IMR-90 (cell line): ENCODE data around the gene DNAH17. TPM values are rescaled to one million over a fixed set of nuclear protein-coding genes. Genes with fewer than 3 reads are reported as not detected.

Experiments used
- ATAC-seq: fragments of 200-7000 bp; cut with Tn5 transposase; 2 replicates; pipeline ENCODE4 v1.9.1; 2020; ENCODE audit warnings: low read depth, mild to moderate bottlenecking, moderate library complexity
- BruUV-seq: library from RNA; stranded (reverse); fragments of 400-500 nt; replicated peaks from 2 replicates; lab custom pipeline; 2021; lab: Mats Ljungman, UMichigan
- CTCF ChIA-PET: fragments of 300-600 bp; formaldehyde crosslinking; extraction: SDS; loops from one replicate; lab custom pipeline; 2021; ENCODE audit warnings: antibody characterized with exemption; lab: Yijun Ruan, JAX
- POLR2A ChIA-PET: fragments of 300-600 bp; sonication (Branson Sonifier 250); formaldehyde crosslinking; loops from one replicate; lab custom pipeline; 2022; ENCODE audit warnings: antibody characterized with exemption; ENCODE audit not compliant: unreplicated experiment; lab: Charles Lee
- DNase-seq: peaks from one replicate; pipeline ENCODE4 v3.0.0; 2013
- H2AFZ ChIP-seq: replicated peaks from 2 replicates; pipeline ENCODE3; 2013; ENCODE audit warnings: low read length, mild to moderate bottlenecking; ENCODE audit not compliant: poor library complexity
- H2AK5ac ChIP-seq: 2 replicates; pipeline ENCODE4 v1.6.1; 2013; ENCODE audit warnings: low read depth, low read length, inconsistent platforms
- H2AK9ac ChIP-seq: replicated peaks from 2 replicates; pipeline ENCODE3; 2013; ENCODE audit warnings: mild to moderate bottlenecking, low read depth, low read length, moderate library complexity; ENCODE audit not compliant: poor library complexity
- H2BK120ac ChIP-seq: 2 replicates; pipeline ENCODE4 v1.6.1; 2013; ENCODE audit warnings: low read depth, low read length, inconsistent platforms
- H2BK15ac ChIP-seq: 3 replicates; pipeline ENCODE4 v1.6.1; 2013; ENCODE audit warnings: low read depth, low read length, inconsistent platforms
- H2BK20ac ChIP-seq: 2 replicates; pipeline ENCODE4 v1.6.1; 2013; ENCODE audit warnings: low read depth, mild to moderate bottlenecking, inconsistent platforms, low read length, moderate library complexity
- H2BK5ac ChIP-seq: 2 replicates; pipeline ENCODE4 v1.6.1; 2013; ENCODE audit warnings: mild to moderate bottlenecking, low read depth, low read length, inconsistent platforms; ENCODE audit not compliant: poor library complexity, severe bottlenecking
- H3K14ac ChIP-seq: replicated peaks from 2 replicates; pipeline ENCODE4 v1.6.1; 2013; ENCODE audit warnings: low read depth, low read length, inconsistent platforms
- H3K18ac ChIP-seq: 2 replicates; pipeline ENCODE4 v1.6.1; 2013; ENCODE audit warnings: low read depth, low read length, control low read depth
- H3K23ac ChIP-seq: 2 replicates; pipeline ENCODE4 v1.6.1; 2013; ENCODE audit warnings: low read depth, low read length, inconsistent platforms
- H3K27ac ChIP-seq: 2 replicates; pipeline ENCODE4 v1.5.1; 2013; ENCODE audit warnings: mild to moderate bottlenecking, control low read depth, low read length; ENCODE audit not compliant: insufficient read depth
- H3K27me3 ChIP-seq: 2 replicates; pipeline ENCODE4 v1.6.1; 2013; ENCODE audit warnings: low read length; ENCODE audit not compliant: control insufficient read depth, insufficient read depth
- H3K36me3 ChIP-seq: 2 replicates; pipeline ENCODE4 v1.6.1; 2013; ENCODE audit warnings: low read length, mixed read lengths; ENCODE audit not compliant: control insufficient read depth, insufficient read depth
- H3K4ac ChIP-seq: 2 replicates; pipeline ENCODE4 v1.6.1; 2013; ENCODE audit warnings: low read depth, low read length, inconsistent platforms
- H3K4me1 ChIP-seq: 2 replicates; pipeline ENCODE4 v1.6.1; 2013; ENCODE audit warnings: low read length, mixed read lengths; ENCODE audit not compliant: control insufficient read depth, insufficient read depth
- H3K4me2 ChIP-seq: 2 replicates; pipeline ENCODE4 v1.6.1; 2013; ENCODE audit warnings: low read depth, mild to moderate bottlenecking, control low read depth, low read length, moderate library complexity
- H3K4me3 ChIP-seq: 2 replicates; pipeline ENCODE4 v1.5.1; 2013; ENCODE audit warnings: low read depth, mild to moderate bottlenecking, control low read depth, low read length, moderate library complexity; ENCODE audit not compliant: insufficient read depth
- H3K56ac ChIP-seq: 2 replicates; pipeline ENCODE4 v1.6.1; 2013; ENCODE audit warnings: low read length, inconsistent platforms; ENCODE audit not compliant: insufficient read depth; ENCODE audit errors: extremely low read depth
- H3K79me1 ChIP-seq, 2 experiments: 2 replicates each; pipeline ENCODE4 v1.6.1; 2013; ENCODE audit warnings: low read length in 2 of 2, inconsistent platforms in 1 of 2, low read depth in 1 of 2
- H3K9ac ChIP-seq: 2 replicates; pipeline ENCODE4 v1.6.1; 2013; ENCODE audit warnings: low read depth, low read length, control low read depth
- H3K9me1 ChIP-seq: 2 replicates; pipeline ENCODE4 v1.6.1; 2013; ENCODE audit warnings: low read length, inconsistent platforms; ENCODE audit not compliant: insufficient read depth
- H3K9me3 ChIP-seq: 2 replicates; pipeline ENCODE4 v1.6.1; 2013; ENCODE audit warnings: low read length; ENCODE audit not compliant: control insufficient read depth, insufficient read depth
- H4K20me1 ChIP-seq: 2 replicates; pipeline ENCODE4 v1.6.1; 2013; ENCODE audit warnings: low read length, inconsistent platforms; ENCODE audit not compliant: insufficient read depth
- H4K5ac ChIP-seq: 2 replicates; pipeline ENCODE4 v1.6.1; 2013; ENCODE audit warnings: mild to moderate bottlenecking, low read depth, low read length, control low read depth
- H4K8ac ChIP-seq, 2 experiments: 2 replicates each; pipeline ENCODE4 v1.6.1; 2013; ENCODE audit warnings: low read depth in 2 of 2, low read length in 2 of 2, control low read depth in 1 of 2, inconsistent platforms in 1 of 2
- H4K91ac ChIP-seq: 2 replicates; pipeline ENCODE4 v1.6.1; 2013; ENCODE audit warnings: low read depth, low read length, inconsistent platforms; ENCODE audit not compliant: insufficient read depth
- CEBPB ChIP-seq: IDR thresholded peaks from 2 replicates; pipeline ENCODE4 v1.6.1; 2012; ENCODE audit warnings: low read depth, low read length, improper control_type of control experiment
- CHD1 ChIP-seq: IDR thresholded peaks from 2 replicates; pipeline ENCODE4 v1.6.1; 2012; ENCODE audit warnings: low read depth, low read length, improper control_type of control experiment
- ELK1 ChIP-seq: fragments of 150-350 bp; IDR thresholded peaks from 2 replicates; pipeline ENCODE4 v1.6.1; 2016; ENCODE audit warnings: low read depth, mild to moderate bottlenecking, low read length, moderate library complexity, borderline replicate concordance
- FOS ChIP-seq: fragments of 150-350 bp; IDR thresholded peaks from 2 replicates; pipeline ENCODE4 v1.6.1; 2016; ENCODE audit warnings: low read depth, low read length
- MAFK ChIP-seq: IDR thresholded peaks from 2 replicates; pipeline ENCODE4 v1.6.1; 2012; ENCODE audit warnings: low read depth, low read length, improper control_type of control experiment
- MAZ ChIP-seq: IDR thresholded peaks from 2 replicates; pipeline ENCODE4 v1.6.1; 2012; ENCODE audit warnings: low read depth, mild to moderate bottlenecking, low read length, improper control_type of control experiment, moderate library complexity, borderline replicate concordance
- MXI1 ChIP-seq: IDR thresholded peaks from 2 replicates; pipeline ENCODE4 v1.6.1; 2012; ENCODE audit warnings: low read depth, mild to moderate bottlenecking, low read length, moderate library complexity, borderline replicate concordance
- NFE2L2 ChIP-seq: fragments of 150-350 bp; IDR thresholded peaks from 2 replicates; pipeline ENCODE4 v1.6.1; 2016; ENCODE audit warnings: low read depth, mild to moderate bottlenecking, low read length
- POLR2A ChIP-seq: IDR thresholded peaks from 2 replicates; pipeline ENCODE4 v1.6.1; 2012; ENCODE audit warnings: mild to moderate bottlenecking, low read depth, low read length
- RAD21 ChIP-seq: IDR thresholded peaks from 2 replicates; pipeline ENCODE4 v1.6.1; 2012; ENCODE audit warnings: low read length, improper control_type of control experiment
- RCOR1 ChIP-seq: IDR thresholded peaks from 2 replicates; pipeline ENCODE4 v1.6.1; 2012; ENCODE audit warnings: mild to moderate bottlenecking, low read length, improper control_type of control experiment; ENCODE audit not compliant: insufficient replicate concordance
- RFX5 ChIP-seq: IDR thresholded peaks from 2 replicates; pipeline ENCODE4 v1.8.0; 2012; ENCODE audit warnings: low read depth, mild to moderate bottlenecking, low read length, moderate library complexity
- SMC3 ChIP-seq: fragments of 150-350 bp; IDR thresholded peaks from 2 replicates; pipeline ENCODE4 v1.6.1; 2016; ENCODE audit warnings: low read depth, mild to moderate bottlenecking, antibody characterized with exemption, low read length, moderate library complexity
- USF2 ChIP-seq: fragments of 150-350 bp; IDR thresholded peaks from 2 replicates; pipeline ENCODE4 v1.6.1; 2017; ENCODE audit warnings: mild to moderate bottlenecking, antibody characterized with exemption, low read length, low read depth
- WGBS, 2 experiments: methylation state at CpG; one replicate each; pipeline versions ENCODE4 v1.1.5 to v1.1.7; 2013; ENCODE audit warnings: missing lambda C conversion rate in 2 of 2; ENCODE audit not compliant: insufficient read length in 1 of 2; ENCODE audit errors: extremely low coverage in 2 of 2; 5-methylcytosine and 5-hydroxymethylcytosine counted together
- dilution Hi-C: fragments of 300-500 bp; cut with HindIII; formaldehyde crosslinking; loops from one replicate; pipeline ENCODE4 v1.14.3; 2018; ENCODE audit warnings: low sequenced_read_pairs; ENCODE audit not compliant: unreplicated experiment
- in situ Hi-C: fragments of 300-500 bp; cut with MboI; formaldehyde crosslinking; loops from 3 replicates; pipeline ENCODE4 v1.14.3; 2019; ENCODE audit warnings: low sequenced_read_pairs, inconsistent platforms, mixed read lengths
- intact Hi-C: fragments of 100-400 bp; cut with micrococcal nuclease; formaldehyde crosslinking; loops from 2 replicates; pipeline ENCODE4 v1.10.0; 2022
- polyA plus RNA-seq, 3 experiments: library from polyadenylated mRNA; depleted of rRNA; stranded (reverse); fragments of >200 nt; gene quantifications; 2 replicates each; pipeline ENCODE4 v1.2.3, GENCODE V29; 2012; ENCODE audit warnings: low replicate concordance in 1 of 3
- total RNA-seq: library from RNA; depleted of rRNA; stranded (reverse); fragments of >200 nt; gene quantifications from 2 replicates; pipeline ENCODE4 v1.2.3, GENCODE V29; 2012
- TF ChIP-seq, protein P1 (sequence below): conservative IDR thresholded peaks from 2 replicates; pipeline ENCODE4 v1.5.1; 2012; ENCODE audit warnings: mild to moderate bottlenecking, low read depth, low read length, improper control_type of control experiment

DNAH17 gene
- total and polyA plus RNA-seq, 2 of the 4 experiments (the other 2 are of a cell fraction): not detected

DNA sequence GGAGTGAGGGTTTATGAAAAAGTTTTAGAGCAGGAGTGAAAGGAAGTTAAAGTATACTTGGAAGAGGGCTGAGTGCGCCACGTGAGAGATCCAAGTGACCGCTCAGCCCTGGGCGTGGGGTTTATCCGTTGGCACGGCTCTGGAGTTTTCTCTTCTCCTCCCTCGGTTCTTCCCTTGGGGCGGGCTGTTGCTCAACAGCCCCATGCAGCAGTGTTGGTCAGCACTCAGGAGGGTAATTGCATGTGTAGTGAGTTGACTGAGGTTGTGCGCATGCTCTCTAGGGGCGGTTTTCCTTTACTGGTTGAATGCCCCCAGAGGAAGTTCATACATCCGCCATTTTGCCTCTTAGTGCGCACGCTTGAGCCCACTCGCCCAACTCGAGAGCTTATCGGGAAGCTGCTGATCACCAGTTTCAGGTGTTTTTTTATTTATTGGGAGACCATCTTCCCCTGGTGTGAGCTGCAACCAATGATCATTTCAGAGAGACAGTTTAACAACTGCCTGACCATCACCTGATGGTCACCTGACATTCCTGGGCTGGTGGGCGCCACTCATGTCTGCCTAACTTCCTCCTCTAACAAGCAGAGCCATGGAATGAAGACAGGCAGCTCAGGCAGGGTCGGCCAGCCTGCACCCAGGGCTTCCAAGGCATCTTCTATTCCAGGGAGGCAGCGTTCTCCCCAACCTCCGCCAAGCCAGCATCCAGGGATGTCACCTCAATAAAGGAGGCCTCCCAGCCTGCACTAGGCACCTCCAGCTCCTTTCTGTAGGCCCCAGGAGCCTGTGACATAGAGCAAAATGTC is 41.3 kb upstream of the DNAH17 start:
- no peak overlapping the region for H2AFZ ChIP-seq
- H3K4me1 ChIP-seq: peaks cover 9% of the 10 kb centered on the region
- BruUV-seq: no TSS peak
- H2BK120ac ChIP-seq: no peak overlapping the region
- no peak overlapping the region for H4K8ac ChIP-seq
- ATAC-seq (no peak), DNase-seq (no peak)
- H3K9me1 ChIP-seq: no peaks in the 10 kb centered on the region; the same call in 1 of the 2 replicates
- no peak overlapping the region for H3K23ac ChIP-seq
- no peak overlapping the region for H3K4me2 ChIP-seq
- no peak overlapping the region for H4K91ac ChIP-seq
- H4K5ac ChIP-seq: no peak overlapping the region
- in situ Hi-C loops: no loop called here
- no peaks in the 10 kb centered on the region for H3K79me1 ChIP-seq
- H3K27me3 ChIP-seq: peaks cover 2% of the 10 kb centered on the region
- intact Hi-C loops: no loop called here
- no peaks in the 10 kb centered on the region for H4K20me1 ChIP-seq
- H3K9me3 ChIP-seq: no peaks in the 10 kb centered on the region
- no peaks in the 10 kb centered on the region for H3K36me3 ChIP-seq
- dilution Hi-C loops: no loop called here
- ChIA-PET POLR2A (no interaction called here), CTCF (no interaction called here)
- H2BK20ac ChIP-seq: no peak overlapping the region
- WGBS, 2 experiments: 91% methylated on average over 11 of the region's 20 CpGs; no CpG with 5 or more reads in 1 of the 2 experiments
- H3K18ac ChIP-seq: no peak overlapping the region; the same call in 1 of the 2 replicates
- no peak overlapping the region for H3K14ac ChIP-seq
- H2BK5ac ChIP-seq: no peak overlapping the region
- no peak overlapping the region for H2AK5ac ChIP-seq
- no peak overlapping the region for H3K4ac ChIP-seq
- no peak overlapping the region for H3K4me3 ChIP-seq
- no peak overlapping the region for H2AK9ac ChIP-seq
- no peak overlapping the region for H3K9ac ChIP-seq
- H3K27ac ChIP-seq: no peak overlapping the region
- no peak overlapping the region for H3K56ac ChIP-seq
- no peak overlapping the region for H2BK15ac ChIP-seq
- TF ChIP-seq ELK1 (no peak), MAZ (no peak), NFE2L2 (no peak), CEBPB (no peak), MXI1 (no peak), MAFK (no peak), RAD21 (no peak), USF2 (no peak), CHD1 (no peak), POLR2A (no peak), SMC3 (no peak), RCOR1 (no peak), RFX5 (no peak), FOS (no peak)
- TF ChIP-seq, protein P1, sequence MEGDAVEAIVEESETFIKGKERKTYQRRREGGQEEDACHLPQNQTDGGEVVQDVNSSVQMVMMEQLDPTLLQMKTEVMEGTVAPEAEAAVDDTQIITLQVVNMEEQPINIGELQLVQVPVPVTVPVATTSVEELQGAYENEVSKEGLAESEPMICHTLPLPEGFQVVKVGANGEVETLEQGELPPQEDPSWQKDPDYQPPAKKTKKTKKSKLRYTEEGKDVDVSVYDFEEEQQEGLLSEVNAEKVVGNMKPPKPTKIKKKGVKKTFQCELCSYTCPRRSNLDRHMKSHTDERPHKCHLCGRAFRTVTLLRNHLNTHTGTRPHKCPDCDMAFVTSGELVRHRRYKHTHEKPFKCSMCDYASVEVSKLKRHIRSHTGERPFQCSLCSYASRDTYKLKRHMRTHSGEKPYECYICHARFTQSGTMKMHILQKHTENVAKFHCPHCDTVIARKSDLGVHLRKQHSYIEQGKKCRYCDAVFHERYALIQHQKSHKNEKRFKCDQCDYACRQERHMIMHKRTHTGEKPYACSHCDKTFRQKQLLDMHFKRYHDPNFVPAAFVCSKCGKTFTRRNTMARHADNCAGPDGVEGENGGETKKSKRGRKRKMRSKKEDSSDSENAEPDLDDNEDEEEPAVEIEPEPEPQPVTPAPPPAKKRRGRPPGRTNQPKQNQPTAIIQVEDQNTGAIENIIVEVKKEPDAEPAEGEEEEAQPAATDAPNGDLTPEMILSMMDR: no peak
